Tibial artery (tissue), 4 donors: ENCODE data around the gene PRKCSH.

Source experiments
- DNase-seq, 2 donors: peaks; one replicate each; pipeline ENCODE4 v3.0.0-alpha.2; 2019
- H3K27ac ChIP-seq, 2 donors: fragments of 200-600 bp; sonication (generic) in 1 of 2; 1 replicate in 1 of 2; 2 replicates in 1 of 2; pipeline ENCODE4 v1.5.1; 2018 to 2019; ENCODE audit warnings: mild to moderate bottlenecking in 1 of 2
- H3K27me3 ChIP-seq, 2 donors: fragments of 200-600 bp; sonication (generic) in 1 of 2; one replicate each; pipeline versions ENCODE4 v1.5.1 to v1.6.0; 2016 to 2019
- H3K36me3 ChIP-seq, 3 donors: fragments of 200-600 bp; sonication (generic) in 2 of 3; one replicate each; pipeline ENCODE4 v1.5.1; 2016 to 2019; ENCODE audit warnings: mild to moderate bottlenecking in 2 of 3
- H3K4me1 ChIP-seq, 4 donors: fragments of 200-600 bp; sonication (generic) in 2 of 4; 1 replicate in 3 of 4; 2 replicates in 1 of 4; pipeline ENCODE4 v1.5.1; 2016 to 2019
- H3K4me3 ChIP-seq, 2 donors: fragments of 200-600 bp; sonication (generic) in 1 of 2; 1 replicate in 1 of 2; 2 replicates in 1 of 2; pipeline ENCODE4 v1.5.1; 2018 to 2019; ENCODE audit warnings: mild to moderate bottlenecking in 2 of 2
- H3K9me3 ChIP-seq, 3 donors: fragments of 200-600 bp; sonication (generic) in 1 of 3; one replicate each; pipeline ENCODE4 v1.5.1; 2016 to 2019
- CTCF ChIP-seq, 2 experiments: fragments of 200-600 bp in 1 of 2; fragments of 450-650 bp in 1 of 2; IDR thresholded peaks; one replicate each; pipeline ENCODE4 v1.5.1; 2017 to 2019; ENCODE audit warnings: antibody characterized with exemption in 2 of 2, mild to moderate bottlenecking in 1 of 2, moderate library complexity in 1 of 2
- intact Hi-C: fragments of 100-400 bp; cut with DNase I; formaldehyde crosslinking; loops from one replicate; pipeline ENCODE4 v1.15.0; 2023; ENCODE audit warnings: low total_unique reads

Gene PRKCSH

DNA sequence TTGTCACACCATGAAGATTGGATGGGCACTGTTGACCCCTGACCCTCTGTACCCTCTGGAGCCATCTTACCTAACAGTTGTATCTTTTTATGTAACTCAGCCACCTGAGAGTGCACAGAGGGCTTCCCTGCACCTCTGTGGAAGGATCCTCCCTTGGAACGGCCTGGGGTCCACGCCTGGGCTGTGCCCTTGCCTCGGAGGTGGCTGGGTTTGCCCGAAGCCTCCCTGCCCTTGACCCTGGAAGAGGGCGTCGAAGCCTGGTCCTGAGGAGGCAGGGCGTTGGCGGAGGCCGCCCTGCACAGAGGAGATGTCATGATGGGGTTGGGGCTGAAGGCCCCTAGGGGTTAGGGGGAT lies 755 bp upstream of the PRKCSH start:
- H3K4me3 ChIP-seq: peak overlapping the region; percentile 40 to 88
- peak overlapping the region; percentile 80 to 82 for H3K27ac ChIP-seq
- intact Hi-C loops: no loop called here
- no peaks in the 10 kb centered on the region for H3K27me3 ChIP-seq
- TF ChIP-seq CTCF (IDR thresholded peaks at IDR 0.05): no peak
- peaks cover 0 to 24% (median 18%) of the 10 kb centered on the region in 4 donors for H3K4me1 ChIP-seq
- DNase-seq: no peak
- no peaks in the 10 kb centered on the region for H3K9me3 ChIP-seq
- peaks cover 19 to 29% (median 19%) of the 10 kb centered on the region in 3 donors for H3K36me3 ChIP-seq

- Histone ChIP-seq H3K9me3 (no peaks in the 10 kb centered on the region), H3K27ac (peak overlapping the region; percentile 80 to 82), H3K4me3 (peak overlapping the region; percentile 64 to 88), H3K27me3 (no peaks in the 10 kb centered on the region), H3K36me3 (peaks cover 28 to 41% (median 29%) of the 10 kb centered on the region in 3 donors), H3K4me1 (peaks cover 0 to 24% (median 18%) of the 10 kb centered on the region in 4 donors)
- intact Hi-C loops: no loop called here
- no peak for DNase-seq
- TF ChIP-seq CTCF (IDR thresholded peaks at IDR 0.05): no peak
These were observed 438 bp downstream of the PRKCSH start for GRCh38 chr19:11435833-11436313.

GRCh38 chr19:11437955-11438354 lies 2.5 kb downstream of the PRKCSH start:
- Histone ChIP-seq H3K27me3 (no peaks in the 10 kb centered on the region), H3K4me1 (peaks cover 0 to 24% (median 18%) of the 10 kb centered on the region in 4 donors), H3K4me3 (no peak overlapping the region), H3K36me3 (peaks cover 43 to 62% (median 49%) of the 10 kb centered on the region in 3 donors), H3K9me3 (no peaks in the 10 kb centered on the region), H3K27ac (no peak overlapping the region)
- no peak for TF ChIP-seq CTCF (IDR thresholded peaks at IDR 0.05)
- intact Hi-C loops: no loop called here
- DNase-seq: no peak

DNA sequence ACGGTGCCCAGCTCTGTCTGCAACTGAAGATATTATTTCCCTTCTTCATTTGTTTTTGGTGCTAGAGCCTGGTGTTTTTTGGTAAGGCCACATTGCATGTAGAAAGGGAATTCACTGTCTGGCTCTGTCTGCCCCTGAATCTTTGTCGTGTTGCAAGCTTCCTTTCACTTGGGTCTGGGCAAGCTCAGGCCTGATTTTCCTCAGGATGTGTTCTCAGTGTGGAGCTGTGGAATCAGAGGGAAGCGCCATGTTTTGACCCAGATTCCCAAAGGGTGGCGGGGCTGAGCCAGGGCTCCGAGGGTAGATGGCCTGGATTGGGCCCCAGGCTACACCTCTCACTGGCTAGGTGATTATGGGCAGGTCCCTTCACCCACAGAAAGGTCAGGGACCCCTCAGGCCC lies 8.6 kb downstream of the PRKCSH start:
- intact Hi-C loops: loop anchor here (10.0 kb wide), 1 partner anchor 69 kb away; the partner anchor contains the start of gene SWSAP1

GRCh38 chr19:11445141-11445540 lies 9.7 kb downstream of the PRKCSH start:
- Histone ChIP-seq H3K27me3 (no peaks in the 10 kb centered on the region), H3K4me3 (no peak overlapping the region), H3K4me1 (no peaks in the 10 kb centered on the region), H3K9me3 (no peaks in the 10 kb centered on the region), H3K36me3 (peaks cover 63 to 100% (median 93%) of the 10 kb centered on the region in 3 donors), H3K27ac (no peak overlapping the region)
- no peak for DNase-seq
- TF ChIP-seq CTCF (IDR thresholded peaks at IDR 0.05): no peak
- intact Hi-C loops: loop anchor here (5.0 to 10.0 kb wide), 2 partner anchors 70 to 153 kb away; partner anchors contain the start of gene SWSAP1

More for the DNA sequence above, 8.6 kb downstream of the PRKCSH start:
- Histone ChIP-seq H3K27me3 (no peaks in the 10 kb centered on the region), H3K9me3 (no peaks in the 10 kb centered on the region), H3K27ac (no peak overlapping the region), H3K36me3 (peaks cover 64 to 99% (median 88%) of the 10 kb centered on the region in 3 donors), H3K4me3 (no peak overlapping the region), H3K4me1 (no peaks in the 10 kb centered on the region)
- no peak for TF ChIP-seq CTCF (IDR thresholded peaks at IDR 0.05)
- DNase-seq: no peak
